ENCODE data around the gene ZNRF2.

ZNRF2 gene

GRCh38 chr7:30411897-30412296, 127.5 kb downstream of the ZNRF2 start:
- DNase-seq (ENCODE audit: low read depth), result no peak

GRCh38 chr7:30412782-30413504, 128.5 kb downstream of the ZNRF2 start:
- no peak for DNase-seq (ENCODE audit: low read depth)

- no peak for DNase-seq (ENCODE audit: low read depth)
Observed at GRCh38 chr7:30413864-30414263, 129.5 kb downstream of the ZNRF2 start.

Measured in activated T-cell treated with anti-CD3 and anti-CD28 coated beads for 48 hours (primary cell).